HL-60 (cell line): ENCODE data around the gene ALDH9A1.

Experiments
- POLR2AphosphoS5 ChIP-seq: IDR thresholded peaks from 2 replicates; pipeline ENCODE4 v1.6.1; 2012; ENCODE audit warnings: low read depth
- TF ChIP-seq, protein P1 (sequence below): IDR thresholded peaks from one replicate; pipeline ENCODE4 v1.5.1; 2011; ENCODE audit warnings: low read length, control low read depth, inconsistent platforms; ENCODE audit not compliant: insufficient read depth

DNA sequence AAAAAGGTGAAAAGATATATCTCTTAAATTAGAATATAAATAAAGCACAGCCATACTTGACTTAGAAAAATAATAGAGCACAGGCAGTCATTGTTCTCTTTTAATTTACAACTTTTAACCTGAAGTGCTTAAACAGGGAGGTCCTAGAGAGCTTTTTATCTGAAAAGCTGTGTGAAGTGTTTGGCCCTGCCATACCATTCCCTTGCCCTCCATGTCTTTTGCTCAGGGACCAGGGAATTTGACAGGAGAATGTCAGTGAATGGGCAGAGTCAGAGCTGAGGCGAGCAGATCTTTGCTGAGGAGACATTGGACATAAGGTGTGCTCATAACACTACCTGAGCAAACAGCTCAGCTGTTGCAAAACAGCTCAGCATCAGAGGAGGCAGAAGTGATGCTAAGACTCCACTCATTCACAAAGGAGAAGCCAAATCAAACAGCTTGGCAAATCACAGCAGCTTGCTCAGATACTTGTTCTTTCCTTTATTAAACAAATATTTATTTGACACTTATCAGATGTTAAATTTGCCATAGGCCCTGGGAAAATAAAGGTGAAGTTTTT lies 82.2 kb downstream of the ALDH9A1 start:
- TF ChIP-seq, protein P1, sequence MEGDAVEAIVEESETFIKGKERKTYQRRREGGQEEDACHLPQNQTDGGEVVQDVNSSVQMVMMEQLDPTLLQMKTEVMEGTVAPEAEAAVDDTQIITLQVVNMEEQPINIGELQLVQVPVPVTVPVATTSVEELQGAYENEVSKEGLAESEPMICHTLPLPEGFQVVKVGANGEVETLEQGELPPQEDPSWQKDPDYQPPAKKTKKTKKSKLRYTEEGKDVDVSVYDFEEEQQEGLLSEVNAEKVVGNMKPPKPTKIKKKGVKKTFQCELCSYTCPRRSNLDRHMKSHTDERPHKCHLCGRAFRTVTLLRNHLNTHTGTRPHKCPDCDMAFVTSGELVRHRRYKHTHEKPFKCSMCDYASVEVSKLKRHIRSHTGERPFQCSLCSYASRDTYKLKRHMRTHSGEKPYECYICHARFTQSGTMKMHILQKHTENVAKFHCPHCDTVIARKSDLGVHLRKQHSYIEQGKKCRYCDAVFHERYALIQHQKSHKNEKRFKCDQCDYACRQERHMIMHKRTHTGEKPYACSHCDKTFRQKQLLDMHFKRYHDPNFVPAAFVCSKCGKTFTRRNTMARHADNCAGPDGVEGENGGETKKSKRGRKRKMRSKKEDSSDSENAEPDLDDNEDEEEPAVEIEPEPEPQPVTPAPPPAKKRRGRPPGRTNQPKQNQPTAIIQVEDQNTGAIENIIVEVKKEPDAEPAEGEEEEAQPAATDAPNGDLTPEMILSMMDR: no peak
- TF ChIP-seq POLR2AphosphoS5: no peak
